ENCODE data around the gene RRP12. TPM values are rescaled to one million over a fixed set of nuclear protein-coding genes. Genes with fewer than 3 reads are reported as not detected.
A peak's percentile ranks its signal among the peaks of the same experiment; 100 is the strongest.

The RRP12 gene
- total RNA-seq, 1 donor from 2014 or later, result 62.6 TPM

- no peak for DNase-seq
- TF ChIP-seq CTCF (IDR thresholded peaks at IDR 0.05), result no peak
- no peaks in the 10 kb centered on the region for H3K27me3 Mint-ChIP-seq
- H3K4me1 Mint-ChIP-seq, result peaks cover 10% of the 10 kb centered on the region
- ChIA-PET CTCF (no interaction called here), POLR2A (no interaction called here)
- no peaks in the 10 kb centered on the region for H3K9me3 Mint-ChIP-seq
- H3K36me3 Mint-ChIP-seq (ENCODE audit: low read depth), result peaks cover 83% of the 10 kb centered on the region
- no peak for ATAC-seq (ENCODE audit: low read depth)
- intact Hi-C loops (cut with micrococcal nuclease), result no loop called here
- H3K27ac Mint-ChIP-seq, result no peak overlapping the region
- no peak overlapping the region for H3K4me3 Mint-ChIP-seq
Measured at GRCh38 chr10:97371696-97372095, 29.4 kb downstream of the RRP12 start.

- Mint-ChIP-seq H3K27ac (peak overlapping the region; percentile 90), H3K4me3 (no peak overlapping the region), H3K4me1 (peaks cover 36% of the 10 kb centered on the region), H3K27me3 (no peaks in the 10 kb centered on the region), H3K9me3 (no peaks in the 10 kb centered on the region), H3K36me3 (ENCODE audit: low read depth) (peaks cover 92% of the 10 kb centered on the region)
- ChIA-PET POLR2A (no interaction called here), CTCF (no interaction called here)
- no peak for DNase-seq
- intact Hi-C loops (cut with micrococcal nuclease), result loop anchor here (2.0 to 5.0 kb wide), 2 partner anchors 35 to 46 kb away; partner anchors contain the start of gene FRAT2
- TF ChIP-seq CTCF (IDR thresholded peaks at IDR 0.05), result no peak
- ATAC-seq (ENCODE audit: low read depth), result no peak
Measured at GRCh38 chr10:97367126-97367649, 34.0 kb downstream of the RRP12 start.

- ATAC-seq (ENCODE audit: low read depth) (no peak), DNase-seq (no peak)
- intact Hi-C loops (cut with micrococcal nuclease), result loop anchor here (2.0 to 5.0 kb wide), 2 partner anchors 34 to 46 kb away; partner anchors contain the start of gene FRAT2
- Mint-ChIP-seq H3K27me3 (no peaks in the 10 kb centered on the region), H3K27ac (peak overlapping the region; percentile 90), H3K36me3 (ENCODE audit: low read depth) (peaks cover 86% of the 10 kb centered on the region), H3K4me3 (no peak overlapping the region), H3K9me3 (no peaks in the 10 kb centered on the region), H3K4me1 (peaks cover 36% of the 10 kb centered on the region)
- CTCF ChIA-PET, result no interaction called here
- no peak for TF ChIP-seq CTCF (IDR thresholded peaks at IDR 0.05)
- POLR2A ChIA-PET, result interaction anchor here (0.9 to 1.5 kb wide), 2 partner anchors 32 to 34 kb away, joined by 3 to 6 read pairs; partner anchors contain the start of genes FRAT2 and RRP12
Measured at GRCh38 chr10:97366572-97366971, 34.6 kb downstream of the RRP12 start.

- DNase-seq, result no peak
- peaks cover 36% of the 10 kb centered on the region for H3K4me1 Mint-ChIP-seq
- ChIA-PET POLR2A (interaction anchor here (0.6 to 1.5 kb wide), 5 partner anchors 31 to 84 kb away, joined by 3 to 6 read pairs (median 6); partner anchors contain the start of genes FRAT1, FRAT2 and RRP12), CTCF (interaction anchor here (1.5 kb wide), 1 partner anchor 87 kb away, joined by 5 read pairs; no protein-coding TSS in a partner anchor)
- peaks cover 85% of the 10 kb centered on the region for H3K36me3 Mint-ChIP-seq (ENCODE audit: low read depth)
- peak; percentile 85 for ATAC-seq (ENCODE audit: low read depth)
- H3K27ac Mint-ChIP-seq, result peak overlapping the region; percentile 90
- H3K9me3 Mint-ChIP-seq, result no peaks in the 10 kb centered on the region
- no peaks in the 10 kb centered on the region for H3K27me3 Mint-ChIP-seq
- peak overlapping the region; percentile 56 for H3K4me3 Mint-ChIP-seq
- intact Hi-C loops (cut with micrococcal nuclease), result loop anchor here (2.0 to 5.0 kb wide), 2 partner anchors 34 to 45 kb away; partner anchors contain the start of gene FRAT2
- TF ChIP-seq CTCF (IDR thresholded peaks at IDR 0.05), result no peak
Measured at GRCh38 chr10:97365761-97366351, 35.3 kb downstream of the RRP12 start.

- Mint-ChIP-seq H3K36me3 (ENCODE audit: low read depth) (peaks cover 87% of the 10 kb centered on the region), H3K27me3 (no peaks in the 10 kb centered on the region), H3K4me1 (peaks cover 36% of the 10 kb centered on the region), H3K4me3 (no peak overlapping the region), H3K27ac (no peak overlapping the region), H3K9me3 (no peaks in the 10 kb centered on the region)
- DNase-seq (no peak), ATAC-seq (ENCODE audit: low read depth) (no peak)
- ChIA-PET CTCF (no interaction called here), POLR2A (no interaction called here)
- TF ChIP-seq CTCF (IDR thresholded peaks at IDR 0.05), result no peak
- intact Hi-C loops (cut with micrococcal nuclease), result loop anchor here (5.0 kb wide), 1 partner anchor 291 kb away; no protein-coding TSS in a partner anchor
Measured at GRCh38 chr10:97363071-97363470, 38.1 kb downstream of the RRP12 start.

Data from activated B cell treated with CpG ODN at 0.5 μM for 24 hours (primary cell).